ENCODE data around the gene INSYN1. TPM values are rescaled to one million over a fixed set of nuclear protein-coding genes. Genes with fewer than 3 reads are reported as not detected.

The INSYN1 gene
- total and polyA plus RNA-seq, 4 donors: 0.86 to 5.6 (median 4.0) TPM

GRCh38 chr15:73717206-73717605, 35.9 kb downstream of the INSYN1 start:
- TF ChIP-seq CTCF (IDR thresholded peaks at IDR 0.05; ENCODE audit: control extremely low read depth, extremely low read depth): no peak
- no peak overlapping the region for H3K9ac ChIP-seq (ENCODE audit: insufficient read depth in 1 of 2, low read length in 2 of 2)
- 76 to 83% methylated on average over 3 of the region's 3 CpGs for WGBS, 2 donors
- H3K4me1 ChIP-seq (ENCODE audit: control insufficient read depth in 5 of 5, insufficient read depth in 5 of 5, low read length in 5 of 5): no peaks in the 10 kb centered on the region
- DNase-seq (peak in 1 of 3 donors; percentile 13), ATAC-seq (ENCODE audit: insufficient read depth, low FRiP score) (no peak)
- no peak overlapping the region for H3K4me3 ChIP-seq
- H3K36me3 ChIP-seq (ENCODE audit: control insufficient read depth in 4 of 4, insufficient read depth in 4 of 4, low read length in 4 of 4): peaks cover 0 to 11% (median 5%) of the 10 kb centered on the region in 4 donors
- no peaks in the 10 kb centered on the region for H3K9me3 ChIP-seq (ENCODE audit: control insufficient read depth in 4 of 4, insufficient read depth in 3 of 4, low read length in 3 of 4)
- H3K27me3 ChIP-seq (ENCODE audit: control insufficient read depth in 3 of 3, insufficient read depth in 3 of 3, low read length in 2 of 3): no peaks in the 10 kb centered on the region
- H3K27ac ChIP-seq (ENCODE audit: low read depth in 1 of 2, low read length in 1 of 2): no peak overlapping the region

GRCh38 chr15:73716417-73716816, 36.7 kb downstream of the INSYN1 start:
- Histone ChIP-seq H3K27me3 (ENCODE audit: control insufficient read depth in 3 of 3, insufficient read depth in 3 of 3, low read length in 2 of 3) (no peaks in the 10 kb centered on the region), H3K9me3 (ENCODE audit: control insufficient read depth in 4 of 4, insufficient read depth in 3 of 4, low read length in 3 of 4) (no peaks in the 10 kb centered on the region), H3K9ac (ENCODE audit: insufficient read depth in 1 of 2, low read length in 2 of 2) (no peak overlapping the region), H3K4me1 (ENCODE audit: control insufficient read depth in 5 of 5, insufficient read depth in 5 of 5, low read length in 5 of 5) (no peaks in the 10 kb centered on the region), H3K4me3 (no peak overlapping the region), H3K36me3 (ENCODE audit: control insufficient read depth in 4 of 4, insufficient read depth in 4 of 4, low read length in 4 of 4) (peaks cover 0 to 11% (median 7%) of the 10 kb centered on the region in 4 donors), H3K27ac (ENCODE audit: low read depth in 1 of 2, low read length in 1 of 2) (peak overlapping the region in 1 of 2 donors; percentile 21)
- peak in 1 of 3 donors; percentile 36 for DNase-seq
- peak; percentile 47 for ATAC-seq (ENCODE audit: insufficient read depth, low FRiP score)
- 68 to 80% methylated on average over 6 of the region's 6 CpGs for WGBS, 2 donors
- TF ChIP-seq CTCF (IDR thresholded peaks at IDR 0.05; ENCODE audit: control extremely low read depth, extremely low read depth): no peak

GRCh38 chr15:73715417-73715816, 37.7 kb downstream of the INSYN1 start:
- no peak for TF ChIP-seq CTCF (IDR thresholded peaks at IDR 0.05; ENCODE audit: control extremely low read depth, extremely low read depth)
- no peaks in the 10 kb centered on the region for H3K9me3 ChIP-seq (ENCODE audit: control insufficient read depth in 4 of 4, insufficient read depth in 3 of 4, low read length in 3 of 4)

More at GRCh38 chr15:73715417-73715816, 37.7 kb downstream of the INSYN1 start:
- Histone ChIP-seq H3K9ac (ENCODE audit: insufficient read depth in 1 of 2, low read length in 2 of 2) (no peak overlapping the region), H3K27ac (ENCODE audit: low read depth in 1 of 2, low read length in 1 of 2) (peak overlapping the region in 1 of 2 donors; percentile 21), H3K36me3 (ENCODE audit: control insufficient read depth in 4 of 4, insufficient read depth in 4 of 4, low read length in 4 of 4) (peaks cover 0 to 19% (median 9%) of the 10 kb centered on the region in 4 donors), H3K27me3 (ENCODE audit: control insufficient read depth in 3 of 3, insufficient read depth in 3 of 3, low read length in 2 of 3) (no peaks in the 10 kb centered on the region), H3K4me3 (no peak overlapping the region), H3K4me1 (ENCODE audit: control insufficient read depth in 5 of 5, insufficient read depth in 5 of 5, low read length in 5 of 5) (peaks cover 0 to 5% (median 0%) of the 10 kb centered on the region in 5 donors)
- WGBS, 2 donors: 93 to 94% methylated on average over 3 of the region's 3 CpGs
- DNase-seq (no peak), ATAC-seq (ENCODE audit: insufficient read depth, low FRiP score) (no peak)
